Gastrocnemius medialis (tissue), 4 donors: ENCODE measurements around the gene IWS1.

Experiments used
- POLR2A ChIP-seq, 2 donors: fragments of 450-650 bp; IDR thresholded peaks; one replicate each; pipeline ENCODE4 v1.6.1; 2017; ENCODE audit warnings: antibody characterized with exemption in 2 of 2, mild to moderate bottlenecking in 2 of 2, moderate library complexity in 2 of 2
- TF ChIP-seq, protein P1 (sequence below), 5 experiments: fragments of 450-650 bp in 3 of 5; fragments of 200-600 bp in 2 of 5; sonication (generic) in 2 of 5; IDR thresholded peaks in 4 of 5; conservative IDR thresholded peaks in 1 of 5; 1 replicate in 4 of 5; 2 replicates in 1 of 5; pipeline ENCODE4 v1.5.1; 2016 to 2019; ENCODE audit warnings: antibody characterized with exemption in 5 of 5, mild to moderate bottlenecking in 3 of 5, moderate library complexity in 3 of 5

- TF ChIP-seq, protein P1, sequence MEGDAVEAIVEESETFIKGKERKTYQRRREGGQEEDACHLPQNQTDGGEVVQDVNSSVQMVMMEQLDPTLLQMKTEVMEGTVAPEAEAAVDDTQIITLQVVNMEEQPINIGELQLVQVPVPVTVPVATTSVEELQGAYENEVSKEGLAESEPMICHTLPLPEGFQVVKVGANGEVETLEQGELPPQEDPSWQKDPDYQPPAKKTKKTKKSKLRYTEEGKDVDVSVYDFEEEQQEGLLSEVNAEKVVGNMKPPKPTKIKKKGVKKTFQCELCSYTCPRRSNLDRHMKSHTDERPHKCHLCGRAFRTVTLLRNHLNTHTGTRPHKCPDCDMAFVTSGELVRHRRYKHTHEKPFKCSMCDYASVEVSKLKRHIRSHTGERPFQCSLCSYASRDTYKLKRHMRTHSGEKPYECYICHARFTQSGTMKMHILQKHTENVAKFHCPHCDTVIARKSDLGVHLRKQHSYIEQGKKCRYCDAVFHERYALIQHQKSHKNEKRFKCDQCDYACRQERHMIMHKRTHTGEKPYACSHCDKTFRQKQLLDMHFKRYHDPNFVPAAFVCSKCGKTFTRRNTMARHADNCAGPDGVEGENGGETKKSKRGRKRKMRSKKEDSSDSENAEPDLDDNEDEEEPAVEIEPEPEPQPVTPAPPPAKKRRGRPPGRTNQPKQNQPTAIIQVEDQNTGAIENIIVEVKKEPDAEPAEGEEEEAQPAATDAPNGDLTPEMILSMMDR (IDR thresholded peaks at IDR 0.05 in 4 of 5, conservative IDR thresholded peaks at IDR 0.05 in 1 of 5) = no peak
- no peak for TF ChIP-seq POLR2A (IDR thresholded peaks at IDR 0.05)
Observed at GRCh38 chr2:127455566-127456493, 70.5 kb downstream of the IWS1 start.
